Measurements from ENCODE around the gene GSDME.

GRCh38 chr7:24717694-24718320 lies 39.5 kb downstream of the GSDME start:
- TF ChIP-seq CTCF (IDR thresholded peaks at IDR 0.05): no peak
- no peak for TF ChIP-seq ZFX (IDR thresholded peaks at IDR 0.05; ENCODE audit: borderline replicate concordance)
